ENCODE measurements around the gene PALD1.

The PALD1 gene

GRCh38 chr10:70432561-70433263, 45.9 kb upstream of the PALD1 start:
- no peaks in the 10 kb centered on the region for H3F3A ChIP-seq (ENCODE audit: insufficient read depth)
- H3K4me2 ChIP-seq (ENCODE audit: low read depth, low read length, poor library complexity, severe bottlenecking): no peak overlapping the region
- no peaks in the 10 kb centered on the region for H3K36me3 ChIP-seq (ENCODE audit: low read length)
- no peak overlapping the region for H2AFZ ChIP-seq (ENCODE audit: low read depth, low read length, severe bottlenecking)
- no peak overlapping the region for H3K27ac ChIP-seq (ENCODE audit: low read depth, low read length)
- no peak overlapping the region for H3K9ac ChIP-seq (ENCODE audit: low read length)
- H3K9me3 ChIP-seq (ENCODE audit: insufficient read depth, low read length): no peaks in the 10 kb centered on the region
- no peak overlapping the region for H3K4me3 ChIP-seq (ENCODE audit: insufficient read depth, low read length, poor library complexity, severe bottlenecking)
- H3K27me3 ChIP-seq (ENCODE audit: low read length): no peaks in the 10 kb centered on the region
- H3K79me2 ChIP-seq (ENCODE audit: insufficient read depth, low read length): no peaks in the 10 kb centered on the region
- TF ChIP-seq EZH2phosphoT487 (conservative IDR thresholded peaks at IDR 0.05; ENCODE audit: low read length) (no peak), CTCF (IDR thresholded peaks at IDR 0.05; ENCODE audit: insufficient read depth, low read length, poor library complexity, severe bottlenecking) (no peak)
- H4K20me1 ChIP-seq (ENCODE audit: low read depth, low read length): no peaks in the 10 kb centered on the region
- H3K9me2 ChIP-seq (replicated peaks; ENCODE audit: insufficient read depth, low read length): no peaks in the 10 kb centered on the region

- no peaks in the 10 kb centered on the region for H3K79me2 ChIP-seq (ENCODE audit: insufficient read depth, low read length)
- H3K27ac ChIP-seq (ENCODE audit: low read depth, low read length): no peak overlapping the region
- H3K36me3 ChIP-seq (ENCODE audit: low read length): no peaks in the 10 kb centered on the region
- H3K9me2 ChIP-seq (replicated peaks; ENCODE audit: insufficient read depth, low read length): no peaks in the 10 kb centered on the region
- H4K20me1 ChIP-seq (ENCODE audit: low read depth, low read length): no peaks in the 10 kb centered on the region
- no peaks in the 10 kb centered on the region for H3K9me3 ChIP-seq (ENCODE audit: insufficient read depth, low read length)
- no peak overlapping the region for H3K4me2 ChIP-seq (ENCODE audit: low read depth, low read length, poor library complexity, severe bottlenecking)
- no peak overlapping the region for H3K4me3 ChIP-seq (ENCODE audit: insufficient read depth, low read length, poor library complexity, severe bottlenecking)
- TF ChIP-seq EZH2phosphoT487 (conservative IDR thresholded peaks at IDR 0.05; ENCODE audit: low read length): no peak
- no peak overlapping the region for H2AFZ ChIP-seq (ENCODE audit: low read depth, low read length, severe bottlenecking)
- H3K27me3 ChIP-seq (ENCODE audit: low read length): no peaks in the 10 kb centered on the region
- no peak overlapping the region for H3K9ac ChIP-seq (ENCODE audit: low read length)
- H3F3A ChIP-seq (ENCODE audit: insufficient read depth): no peaks in the 10 kb centered on the region
These were observed 44.8 kb upstream of the PALD1 start for GRCh38 chr10:70433581-70434280.

- TF ChIP-seq EZH2phosphoT487 (conservative IDR thresholded peaks at IDR 0.05; ENCODE audit: low read length): no peak
- TF ChIP-seq CTCF (IDR thresholded peaks at IDR 0.05; ENCODE audit: insufficient read depth, low read length, poor library complexity, severe bottlenecking): no peak
- Histone ChIP-seq H3K27ac (ENCODE audit: low read depth, low read length) (no peak overlapping the region), H3K36me3 (ENCODE audit: low read length) (no peaks in the 10 kb centered on the region)
These were observed 43.1 kb upstream of the PALD1 start for GRCh38 chr10:70435241-70436085.

More at GRCh38 chr10:70435241-70436085, 43.1 kb upstream of the PALD1 start:
- Histone ChIP-seq H2AFZ (ENCODE audit: low read depth, low read length, severe bottlenecking) (no peak overlapping the region), H3K27me3 (ENCODE audit: low read length) (no peaks in the 10 kb centered on the region), H3K9me2 (replicated peaks; ENCODE audit: insufficient read depth, low read length) (no peaks in the 10 kb centered on the region), H4K20me1 (ENCODE audit: low read depth, low read length) (no peaks in the 10 kb centered on the region), H3K9me3 (ENCODE audit: insufficient read depth, low read length) (no peaks in the 10 kb centered on the region), H3K4me3 (ENCODE audit: insufficient read depth, low read length, poor library complexity, severe bottlenecking) (no peak overlapping the region), H3K4me2 (ENCODE audit: low read depth, low read length, poor library complexity, severe bottlenecking) (no peak overlapping the region), H3K79me2 (ENCODE audit: insufficient read depth, low read length) (no peaks in the 10 kb centered on the region), H3K9ac (ENCODE audit: low read length) (no peak overlapping the region), H3F3A (ENCODE audit: insufficient read depth) (no peaks in the 10 kb centered on the region)

All from SU-DHL-6 (cell line).